D721Med (cell line): ENCODE data around the gene NUP210.

Experiments
- DNase-seq: peaks from one replicate; pipeline ENCODE4 v3.0.0; 2011; ENCODE audit warnings: low spot score; ENCODE audit not compliant: insufficient read length
- FAIRE-seq: peaks from 2 replicates; lab custom pipeline; 2011; peaks lifted over from hg19 to GRCh38; lab: Jason Lieb, UNC
- TF ChIP-seq, protein P1 (sequence below): IDR thresholded peaks from 2 replicates; pipeline ENCODE4 v1.5.1; 2012; ENCODE audit warnings: mild to moderate bottlenecking, control low read depth; ENCODE audit not compliant: insufficient read depth; ENCODE audit errors: missing control alignments

NUP210 gene

DNA sequence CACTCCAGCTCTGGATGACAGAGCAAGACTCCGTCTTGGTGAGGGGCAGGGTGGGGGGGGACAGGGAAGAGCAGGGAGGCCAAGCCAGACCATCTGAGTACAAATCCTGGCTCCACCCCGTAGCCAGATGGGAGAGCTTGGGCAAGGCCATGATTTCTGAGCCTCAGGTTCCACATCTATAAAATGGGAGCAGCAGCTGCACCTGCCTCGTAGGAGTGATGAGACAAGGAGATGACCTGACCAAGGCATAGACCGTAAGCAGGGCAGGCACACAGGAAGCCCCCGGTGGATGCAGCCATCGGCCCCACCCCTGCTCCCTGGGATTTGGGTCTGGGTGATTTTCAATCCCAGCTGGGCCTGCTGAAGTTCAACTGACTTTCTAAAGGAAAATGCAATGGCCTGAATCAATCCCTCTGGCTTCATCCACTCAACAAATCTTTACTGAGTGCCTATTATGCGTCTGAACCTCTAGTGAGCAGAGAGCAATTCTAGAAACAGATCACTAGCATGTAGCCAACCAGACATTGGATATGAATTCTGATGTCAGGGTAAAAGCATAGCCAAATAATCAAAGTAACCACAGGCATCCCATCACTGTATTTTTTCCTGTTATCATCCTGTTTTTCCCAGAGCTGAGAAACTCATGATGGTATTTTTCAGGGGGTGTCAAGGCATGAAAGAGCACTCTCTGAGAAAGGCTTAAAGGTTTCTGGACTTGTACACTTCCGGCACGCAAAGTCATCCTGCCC lies 141.2 kb downstream of the NUP210 start:
- no peak for FAIRE-seq
- DNase-seq = no peak
- TF ChIP-seq, protein P1, sequence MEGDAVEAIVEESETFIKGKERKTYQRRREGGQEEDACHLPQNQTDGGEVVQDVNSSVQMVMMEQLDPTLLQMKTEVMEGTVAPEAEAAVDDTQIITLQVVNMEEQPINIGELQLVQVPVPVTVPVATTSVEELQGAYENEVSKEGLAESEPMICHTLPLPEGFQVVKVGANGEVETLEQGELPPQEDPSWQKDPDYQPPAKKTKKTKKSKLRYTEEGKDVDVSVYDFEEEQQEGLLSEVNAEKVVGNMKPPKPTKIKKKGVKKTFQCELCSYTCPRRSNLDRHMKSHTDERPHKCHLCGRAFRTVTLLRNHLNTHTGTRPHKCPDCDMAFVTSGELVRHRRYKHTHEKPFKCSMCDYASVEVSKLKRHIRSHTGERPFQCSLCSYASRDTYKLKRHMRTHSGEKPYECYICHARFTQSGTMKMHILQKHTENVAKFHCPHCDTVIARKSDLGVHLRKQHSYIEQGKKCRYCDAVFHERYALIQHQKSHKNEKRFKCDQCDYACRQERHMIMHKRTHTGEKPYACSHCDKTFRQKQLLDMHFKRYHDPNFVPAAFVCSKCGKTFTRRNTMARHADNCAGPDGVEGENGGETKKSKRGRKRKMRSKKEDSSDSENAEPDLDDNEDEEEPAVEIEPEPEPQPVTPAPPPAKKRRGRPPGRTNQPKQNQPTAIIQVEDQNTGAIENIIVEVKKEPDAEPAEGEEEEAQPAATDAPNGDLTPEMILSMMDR = no peak

DNA sequence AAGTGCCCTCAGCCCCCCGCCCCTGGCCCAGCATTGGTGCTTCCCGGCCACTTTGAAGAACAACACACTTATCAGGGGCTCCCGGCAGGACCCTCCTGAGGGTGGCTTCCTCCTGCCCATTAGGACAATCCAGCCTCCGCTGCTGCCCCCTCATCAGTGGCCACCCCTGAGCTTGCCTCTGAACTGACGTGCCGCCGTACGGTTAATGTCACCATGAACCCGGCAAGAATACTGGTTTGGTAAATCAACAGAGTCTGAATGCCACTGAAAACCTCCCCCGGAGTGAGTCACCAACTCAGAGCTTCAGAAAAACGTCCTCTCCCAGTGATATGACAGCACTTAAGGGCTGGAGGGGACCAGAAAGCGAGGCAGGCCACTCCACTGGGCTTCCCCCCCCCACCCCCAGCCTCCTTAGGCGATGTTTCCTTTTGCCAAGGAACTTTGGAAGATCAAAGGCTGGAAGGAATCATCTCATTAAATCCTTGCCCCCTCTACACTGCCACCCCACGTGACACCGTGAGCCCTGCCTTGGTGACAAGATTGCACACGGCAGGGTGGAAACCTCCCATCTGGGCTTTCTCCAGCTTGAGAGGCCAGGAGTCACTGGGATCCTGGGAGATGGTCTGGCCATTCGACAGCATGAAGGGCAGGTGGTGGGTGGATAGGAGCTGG lies 142.1 kb downstream of the NUP210 start:
- TF ChIP-seq, protein P1 = no peak
- FAIRE-seq (no peak), DNase-seq (no peak)

DNA sequence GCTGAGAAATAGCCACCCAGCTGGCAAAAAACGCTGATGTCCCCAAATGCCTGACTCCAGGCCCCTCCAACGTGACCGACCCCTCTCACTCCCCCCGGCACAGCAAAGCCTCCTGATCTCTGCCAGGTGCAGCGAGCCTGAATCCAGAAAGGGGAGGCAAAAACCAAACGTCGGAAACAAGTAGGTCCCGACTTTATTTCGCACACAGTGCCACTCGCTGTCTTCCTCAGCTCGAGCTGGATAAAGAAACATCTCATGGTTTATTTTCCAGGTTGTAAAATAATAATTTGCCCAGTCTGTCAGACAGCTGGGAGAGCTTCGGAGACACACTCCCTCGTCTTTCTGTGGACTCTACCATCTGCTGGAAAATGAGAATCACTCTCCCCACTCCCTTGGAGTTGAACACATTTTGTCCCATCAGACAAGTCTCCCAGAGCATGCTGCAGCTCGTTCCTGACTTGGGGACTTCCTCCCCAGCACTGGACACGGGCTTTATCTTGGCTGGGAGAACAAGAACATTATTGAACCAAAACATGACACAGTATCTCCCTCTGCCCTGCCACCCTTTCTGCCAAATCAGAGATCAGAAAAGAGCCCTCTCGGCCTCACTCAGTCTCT lies 142.8 kb downstream of the NUP210 start:
- FAIRE-seq = no peak
- no peak for DNase-seq
- TF ChIP-seq, protein P1 = no peak

DNA sequence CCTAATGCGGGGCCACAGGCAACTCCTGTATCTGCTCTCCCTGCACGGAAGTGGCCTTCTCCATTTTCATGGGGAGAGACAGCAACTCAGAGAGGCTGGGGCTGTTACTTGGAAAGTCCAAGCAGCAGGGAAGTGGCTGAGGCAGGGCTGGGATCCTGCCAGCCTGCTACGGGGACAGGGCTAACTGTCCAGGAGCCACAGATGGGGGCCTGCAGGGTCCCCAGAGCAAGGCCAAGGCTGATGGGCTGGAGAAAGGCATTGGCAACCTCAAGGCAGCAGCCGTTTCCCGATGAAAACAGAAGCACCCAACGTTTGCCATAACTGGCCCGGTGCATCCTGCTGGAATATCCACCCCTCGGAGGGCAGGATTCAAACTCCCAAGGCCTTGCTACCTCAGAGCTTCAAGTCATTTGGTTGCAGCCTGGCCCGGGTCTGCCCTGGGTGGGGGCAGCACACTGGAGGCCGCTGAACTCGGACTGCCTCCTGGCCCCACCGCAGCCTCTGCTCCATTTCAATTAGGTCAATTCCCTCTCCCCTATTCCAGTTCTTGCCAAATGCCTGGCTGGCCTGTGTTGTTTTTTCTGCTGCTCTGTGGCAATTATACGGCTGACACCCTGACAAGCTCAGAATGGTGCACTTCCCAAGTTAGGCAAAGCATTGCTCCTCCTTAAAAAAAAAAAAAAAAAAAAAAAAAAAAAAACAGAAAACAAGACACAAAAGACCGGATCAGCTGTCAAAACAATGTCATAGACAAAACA lies 143.5 kb downstream of the NUP210 start:
- FAIRE-seq = no peak
- TF ChIP-seq, protein P1 = no peak
- no peak for DNase-seq

- no peak for DNase-seq
- FAIRE-seq = no peak
These were observed 144.6 kb downstream of the NUP210 start for GRCh38 chr3:13275376-13276005.

More at GRCh38 chr3:13275376-13276005, 144.6 kb downstream of the NUP210 start:
- TF ChIP-seq, protein P1 = no peak
